ENCODE measurements around the gene CFAP70. TPM values are rescaled to one million over a fixed set of nuclear protein-coding genes. Genes with fewer than 3 reads are reported as not detected.

CFAP70 gene
- total RNA-seq, 2 donors from 2014 or later: 7.2 to 11.9 TPM

GRCh38 chr10:73207883-73208282 lies 150.8 kb downstream of the CFAP70 start:
- no peak overlapping the region for H3K27ac ChIP-seq
- H3K4me1 ChIP-seq (replicated peaks): no peaks in the 10 kb centered on the region
- no peaks in the 10 kb centered on the region for H3K36me3 ChIP-seq
- WGBS: 82% methylated on average over 2 of the region's 2 CpGs
- H3K9me3 ChIP-seq: no peaks in the 10 kb centered on the region
- intact Hi-C loops (cut with DNase I): no loop called here
- TF ChIP-seq POLR2A (IDR thresholded peaks at IDR 0.05) (no peak), POLR2AphosphoS5 (IDR thresholded peaks at IDR 0.05) (no peak)
- TF ChIP-seq, protein P1, sequence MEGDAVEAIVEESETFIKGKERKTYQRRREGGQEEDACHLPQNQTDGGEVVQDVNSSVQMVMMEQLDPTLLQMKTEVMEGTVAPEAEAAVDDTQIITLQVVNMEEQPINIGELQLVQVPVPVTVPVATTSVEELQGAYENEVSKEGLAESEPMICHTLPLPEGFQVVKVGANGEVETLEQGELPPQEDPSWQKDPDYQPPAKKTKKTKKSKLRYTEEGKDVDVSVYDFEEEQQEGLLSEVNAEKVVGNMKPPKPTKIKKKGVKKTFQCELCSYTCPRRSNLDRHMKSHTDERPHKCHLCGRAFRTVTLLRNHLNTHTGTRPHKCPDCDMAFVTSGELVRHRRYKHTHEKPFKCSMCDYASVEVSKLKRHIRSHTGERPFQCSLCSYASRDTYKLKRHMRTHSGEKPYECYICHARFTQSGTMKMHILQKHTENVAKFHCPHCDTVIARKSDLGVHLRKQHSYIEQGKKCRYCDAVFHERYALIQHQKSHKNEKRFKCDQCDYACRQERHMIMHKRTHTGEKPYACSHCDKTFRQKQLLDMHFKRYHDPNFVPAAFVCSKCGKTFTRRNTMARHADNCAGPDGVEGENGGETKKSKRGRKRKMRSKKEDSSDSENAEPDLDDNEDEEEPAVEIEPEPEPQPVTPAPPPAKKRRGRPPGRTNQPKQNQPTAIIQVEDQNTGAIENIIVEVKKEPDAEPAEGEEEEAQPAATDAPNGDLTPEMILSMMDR (IDR thresholded peaks at IDR 0.05): no peak
- no peaks in the 10 kb centered on the region for H3K27me3 ChIP-seq (replicated peaks; ENCODE audit: insufficient read depth)
- no peak for DNase-seq (ENCODE audit: low spot score)
- no peak overlapping the region for H3K4me3 ChIP-seq

DNA sequence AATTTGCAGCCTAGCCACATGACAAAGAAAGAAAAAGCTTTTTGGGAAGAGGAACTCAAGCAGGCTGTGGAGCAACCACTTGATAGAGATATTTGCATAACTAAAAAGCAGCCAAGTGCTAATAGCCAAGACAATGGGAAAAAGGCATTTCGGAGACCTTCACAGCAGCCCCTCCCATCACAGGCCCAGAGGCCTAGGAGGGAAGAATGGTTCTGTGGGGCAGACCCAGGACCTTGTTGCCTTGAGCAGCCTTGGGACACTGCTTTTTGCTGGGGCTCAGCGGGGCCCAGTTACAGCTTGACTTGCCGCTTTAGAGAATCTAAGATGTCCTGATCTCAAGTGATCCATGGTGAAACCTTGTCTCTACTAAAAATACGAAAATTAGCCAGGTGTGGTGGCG lies 152.3 kb downstream of the CFAP70 start:
- H3K9me3 ChIP-seq: no peaks in the 10 kb centered on the region
- no peak for DNase-seq (ENCODE audit: low spot score)
- no peaks in the 10 kb centered on the region for H3K4me1 ChIP-seq (replicated peaks)
- TF ChIP-seq POLR2AphosphoS5 (IDR thresholded peaks at IDR 0.05) (no peak), POLR2A (IDR thresholded peaks at IDR 0.05) (no peak)
- TF ChIP-seq, protein P1 (IDR thresholded peaks at IDR 0.05): no peak
- H3K27me3 ChIP-seq (replicated peaks; ENCODE audit: insufficient read depth): no peaks in the 10 kb centered on the region
- 95% methylated on average over 5 of the region's 5 CpGs for WGBS
- no peak overlapping the region for H3K4me3 ChIP-seq
- intact Hi-C loops (cut with DNase I): no loop called here
- H3K36me3 ChIP-seq: no peaks in the 10 kb centered on the region
- H3K27ac ChIP-seq: no peak overlapping the region

DNA sequence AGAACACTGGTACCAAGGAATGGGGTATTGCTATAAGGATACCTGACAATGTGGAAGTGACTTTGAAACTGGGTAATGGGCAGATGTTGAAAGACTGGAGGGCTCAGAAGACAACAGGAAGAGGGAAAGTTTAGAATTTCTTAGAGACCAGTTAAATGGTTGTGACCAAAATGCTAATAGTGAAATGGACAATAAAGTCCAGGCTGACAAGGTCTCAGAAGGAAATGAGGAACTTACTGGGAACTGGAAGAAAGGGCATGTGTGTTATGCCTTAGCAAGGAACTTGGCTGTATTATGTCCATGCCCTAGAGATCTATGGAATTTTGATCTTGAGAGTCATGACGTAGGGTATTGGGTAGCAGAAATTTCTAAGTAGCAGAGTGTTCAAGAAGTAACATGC lies 152.8 kb downstream of the CFAP70 start:
- Histone ChIP-seq H3K36me3 (no peaks in the 10 kb centered on the region), H3K27ac (no peak overlapping the region), H3K9me3 (no peaks in the 10 kb centered on the region), H3K4me3 (no peak overlapping the region), H3K27me3 (replicated peaks; ENCODE audit: insufficient read depth) (no peaks in the 10 kb centered on the region), H3K4me1 (replicated peaks) (no peaks in the 10 kb centered on the region)
- WGBS: 97% methylated on average over 1 of the region's 1 CpG
- no peak for TF ChIP-seq POLR2AphosphoS5 (IDR thresholded peaks at IDR 0.05)
- DNase-seq (ENCODE audit: low spot score): no peak
- intact Hi-C loops (cut with DNase I): no loop called here

DNA sequence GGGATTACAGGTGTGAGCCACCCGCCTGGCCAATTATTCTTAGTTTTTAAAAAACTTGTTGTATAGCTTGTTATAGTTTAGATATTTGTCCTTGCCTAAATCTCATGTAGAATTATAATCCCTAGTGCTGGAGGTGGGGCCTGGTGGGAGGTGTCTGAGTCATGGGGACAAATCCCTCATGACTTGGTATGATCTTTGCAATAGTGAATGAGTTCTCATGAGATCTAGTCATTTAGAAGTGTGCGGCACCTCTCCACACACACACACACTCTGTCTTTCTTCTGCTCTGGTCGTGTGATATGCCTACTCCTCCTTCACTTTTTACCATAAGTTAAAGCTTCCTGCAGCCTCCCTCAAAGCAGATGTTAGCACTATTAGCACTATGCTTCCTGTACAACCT lies 153.6 kb downstream of the CFAP70 start:
- H3K4me3 ChIP-seq: no peak overlapping the region
- H3K9me3 ChIP-seq: no peaks in the 10 kb centered on the region
- TF ChIP-seq, protein P1 (IDR thresholded peaks at IDR 0.05): no peak
- TF ChIP-seq POLR2AphosphoS5 (IDR thresholded peaks at IDR 0.05) (no peak), POLR2A (IDR thresholded peaks at IDR 0.05) (no peak)
- 90% methylated on average over 3 of the region's 3 CpGs for WGBS
- no peaks in the 10 kb centered on the region for H3K27me3 ChIP-seq (replicated peaks; ENCODE audit: insufficient read depth)
- H3K4me1 ChIP-seq (replicated peaks): no peaks in the 10 kb centered on the region
- H3K27ac ChIP-seq: no peak overlapping the region
- intact Hi-C loops (cut with DNase I): no loop called here
- no peak for DNase-seq (ENCODE audit: low spot score)
- H3K36me3 ChIP-seq: no peaks in the 10 kb centered on the region

Small RNA genes within 50 kb of the gene (small RNA-seq; reads per million reads assigned to genes)
- gene RF00019 (0 reads per million in 2 donors), gene RNU6-833P (0 reads per million in 2 donors)

Other genes with a start within 250 kb of the CFAP70 start
- gene NUDT13, start 248.4 kb downstream of the CFAP70 start, total RNA-seq: 1 to 10 TPM in 1 of 2 donors, under 1 TPM in 1; 0.97 to 1.6 TPM
- 10 to 100 TPM; 26.0 to 40.7 TPM for gene ECD, start 190.9 kb downstream of the CFAP70 start, total RNA-seq
- gene FAM149B1, start 190.7 kb downstream of the CFAP70 start, total RNA-seq: 10 to 100 TPM; 15.8 to 17.7 TPM
- gene DNAJC9, start 111.6 kb downstream of the CFAP70 start, total RNA-seq: 10 to 100 TPM; 17.4 to 26.2 TPM
- 10 to 100 TPM; 47.0 to 51.9 TPM for gene MRPS16, start 106.2 kb downstream of the CFAP70 start, total RNA-seq
- 100 to 1,000 TPM in 1 of 2 donors, 10 to 100 TPM in 1; 98.9 to 117 TPM for gene ANXA7, start 55.2 kb upstream of the CFAP70 start, total RNA-seq
- 1 to 10 TPM; 2.2 to 2.4 TPM for gene MSS51, start 74.7 kb upstream of the CFAP70 start, total RNA-seq
- gene PPP3CB, start 137.2 kb upstream of the CFAP70 start, total RNA-seq: 10 to 100 TPM; 38.6 to 44.3 TPM
- gene USP54, start 232.5 kb upstream of the CFAP70 start, total RNA-seq: 10 to 100 TPM; 53.0 to 79.6 TPM

Data from prostate gland (tissue), 2 donors.